Measurements from ENCODE around the gene PHF2. TPM values are rescaled to one million over a fixed set of nuclear protein-coding genes. Genes with fewer than 3 reads are reported as not detected.

The PHF2 gene
- total and polyA plus RNA-seq, 2 experiments from 2014 or later, result 4.6 to 16.5 TPM

- Histone ChIP-seq H3K36me3 (ENCODE audit: low read depth) (no peaks in the 10 kb centered on the region), H3K79me2 (ENCODE audit: insufficient read depth) (peaks cover 85% of the 10 kb centered on the region), H3K4me2 (ENCODE audit: unreplicated experiment) (no peak overlapping the region), H3K9ac (no peak overlapping the region), H3K4me1 (ENCODE audit: insufficient read depth) (no peaks in the 10 kb centered on the region), H3K9me3 (ENCODE audit: low read depth) (no peaks in the 10 kb centered on the region), H3K9me2 (ENCODE audit: insufficient read depth) (no peaks in the 10 kb centered on the region), H4K20me1 (ENCODE audit: insufficient read depth) (no peaks in the 10 kb centered on the region), H3K27me3 (replicated peaks; ENCODE audit: insufficient read depth) (no peaks in the 10 kb centered on the region), H2AFZ (no peak overlapping the region), H3K27ac (no peak overlapping the region), H3K4me3 (no peak overlapping the region), H3F3A (ENCODE audit: insufficient read depth) (no peaks in the 10 kb centered on the region)
- WGBS, 2 experiments (ENCODE audit: low coverage in 1 of 2, low lambda C conversion rate in 2 of 2, missing lambda C conversion rate in 2 of 2), result 91% methylated on average over 8 of the region's 8 CpGs
- DNase-seq, result no peak
- no peak for TF ChIP-seq EZH2 (IDR thresholded peaks at IDR 0.05; ENCODE audit: insufficient read depth, poor library complexity, severe bottlenecking)
- no peak for TF ChIP-seq EZH2phosphoT487 (IDR thresholded peaks at IDR 0.05; ENCODE audit: insufficient read depth, low read depth)
- in situ Hi-C loops (cut with MboI), result no loop called here
Measured at GRCh38 chr9:93620041-93620506, 43.7 kb downstream of the PHF2 start.

GRCh38 chr9:93620881-93621820 is 44.8 kb downstream of the PHF2 start:
- DNase-seq, result no peak
- TF ChIP-seq EZH2phosphoT487 (IDR thresholded peaks at IDR 0.05; ENCODE audit: insufficient read depth, low read depth) (no peak), EZH2 (IDR thresholded peaks at IDR 0.05; ENCODE audit: insufficient read depth, poor library complexity, severe bottlenecking) (no peak)
- no peak overlapping the region for H3K27ac ChIP-seq
- H3K9me2 ChIP-seq (ENCODE audit: insufficient read depth), result no peaks in the 10 kb centered on the region
- H3K4me1 ChIP-seq (ENCODE audit: insufficient read depth), result no peaks in the 10 kb centered on the region
- no peaks in the 10 kb centered on the region for H3K27me3 ChIP-seq (replicated peaks; ENCODE audit: insufficient read depth)
- 73 to 74% methylated on average over 14 of the region's 14 CpGs for WGBS, 2 experiments (ENCODE audit: low coverage in 1 of 2, low lambda C conversion rate in 2 of 2, missing lambda C conversion rate in 2 of 2)
- in situ Hi-C loops (cut with MboI), result no loop called here
- H3K4me3 ChIP-seq, result no peak overlapping the region
- no peaks in the 10 kb centered on the region for H3K9me3 ChIP-seq (ENCODE audit: low read depth)
- H3K4me2 ChIP-seq (ENCODE audit: unreplicated experiment), result no peak overlapping the region
- no peak overlapping the region for H2AFZ ChIP-seq
- H3K79me2 ChIP-seq (ENCODE audit: insufficient read depth), result peaks cover 85% of the 10 kb centered on the region
- H3K36me3 ChIP-seq (ENCODE audit: low read depth), result no peaks in the 10 kb centered on the region
- no peak overlapping the region for H3K9ac ChIP-seq
- H3F3A ChIP-seq (ENCODE audit: insufficient read depth), result no peaks in the 10 kb centered on the region
- H4K20me1 ChIP-seq (ENCODE audit: insufficient read depth), result no peaks in the 10 kb centered on the region

- no peaks in the 10 kb centered on the region for H3K4me1 ChIP-seq (ENCODE audit: insufficient read depth)
- no peak overlapping the region for H2AFZ ChIP-seq
- no peak overlapping the region for H3K4me2 ChIP-seq (ENCODE audit: unreplicated experiment)
- no peaks in the 10 kb centered on the region for H3K27me3 ChIP-seq (replicated peaks; ENCODE audit: insufficient read depth)
- in situ Hi-C loops (cut with MboI), result no loop called here
- no peaks in the 10 kb centered on the region for H3F3A ChIP-seq (ENCODE audit: insufficient read depth)
- no peak overlapping the region for H3K4me3 ChIP-seq
- no peaks in the 10 kb centered on the region for H3K9me3 ChIP-seq (ENCODE audit: low read depth)
- H3K9me2 ChIP-seq (ENCODE audit: insufficient read depth), result no peaks in the 10 kb centered on the region
- no peaks in the 10 kb centered on the region for H3K36me3 ChIP-seq (ENCODE audit: low read depth)
- peaks cover 85% of the 10 kb centered on the region for H3K79me2 ChIP-seq (ENCODE audit: insufficient read depth)
- H3K9ac ChIP-seq, result no peak overlapping the region
- H4K20me1 ChIP-seq (ENCODE audit: insufficient read depth), result no peaks in the 10 kb centered on the region
- 97 to 100% methylated on average over 4 of the region's 4 CpGs for WGBS, 2 experiments (ENCODE audit: low coverage in 1 of 2, low lambda C conversion rate in 2 of 2, missing lambda C conversion rate in 2 of 2)
- TF ChIP-seq EZH2phosphoT487 (IDR thresholded peaks at IDR 0.05; ENCODE audit: insufficient read depth, low read depth) (no peak), EZH2 (IDR thresholded peaks at IDR 0.05; ENCODE audit: insufficient read depth, poor library complexity, severe bottlenecking) (no peak)
- H3K27ac ChIP-seq, result no peak overlapping the region
- DNase-seq, result no peak
Measured at GRCh38 chr9:93621922-93622321, 45.5 kb downstream of the PHF2 start.

GRCh38 chr9:93622691-93623090 is 46.3 kb downstream of the PHF2 start:
- Histone ChIP-seq H3K9ac (no peak overlapping the region), H3K9me3 (ENCODE audit: low read depth) (no peaks in the 10 kb centered on the region), H3K4me2 (ENCODE audit: unreplicated experiment) (no peak overlapping the region), H3F3A (ENCODE audit: insufficient read depth) (no peaks in the 10 kb centered on the region), H3K4me1 (ENCODE audit: insufficient read depth) (no peaks in the 10 kb centered on the region), H3K36me3 (ENCODE audit: low read depth) (no peaks in the 10 kb centered on the region), H3K9me2 (ENCODE audit: insufficient read depth) (no peaks in the 10 kb centered on the region), H2AFZ (no peak overlapping the region), H3K4me3 (no peak overlapping the region), H3K27me3 (replicated peaks; ENCODE audit: insufficient read depth) (no peaks in the 10 kb centered on the region), H3K27ac (no peak overlapping the region), H3K79me2 (ENCODE audit: insufficient read depth) (peaks cover 85% of the 10 kb centered on the region), H4K20me1 (ENCODE audit: insufficient read depth) (no peaks in the 10 kb centered on the region)
- WGBS, 2 experiments (ENCODE audit: low coverage in 1 of 2, low lambda C conversion rate in 2 of 2, missing lambda C conversion rate in 2 of 2), result 67 to 73% methylated on average over 2 of the region's 2 CpGs
- in situ Hi-C loops (cut with MboI), result no loop called here
- no peak for DNase-seq
- TF ChIP-seq EZH2 (IDR thresholded peaks at IDR 0.05; ENCODE audit: insufficient read depth, poor library complexity, severe bottlenecking) (no peak), EZH2phosphoT487 (IDR thresholded peaks at IDR 0.05; ENCODE audit: insufficient read depth, low read depth) (no peak)
